ENCODE measurements around the gene FNDC11. TPM values are rescaled to one million over a fixed set of nuclear protein-coding genes. Genes with fewer than 3 reads are reported as not detected.

FNDC11 gene
- total RNA-seq, 2 donors from 2014 or later = 1.8 to 12.1 TPM

DNA sequence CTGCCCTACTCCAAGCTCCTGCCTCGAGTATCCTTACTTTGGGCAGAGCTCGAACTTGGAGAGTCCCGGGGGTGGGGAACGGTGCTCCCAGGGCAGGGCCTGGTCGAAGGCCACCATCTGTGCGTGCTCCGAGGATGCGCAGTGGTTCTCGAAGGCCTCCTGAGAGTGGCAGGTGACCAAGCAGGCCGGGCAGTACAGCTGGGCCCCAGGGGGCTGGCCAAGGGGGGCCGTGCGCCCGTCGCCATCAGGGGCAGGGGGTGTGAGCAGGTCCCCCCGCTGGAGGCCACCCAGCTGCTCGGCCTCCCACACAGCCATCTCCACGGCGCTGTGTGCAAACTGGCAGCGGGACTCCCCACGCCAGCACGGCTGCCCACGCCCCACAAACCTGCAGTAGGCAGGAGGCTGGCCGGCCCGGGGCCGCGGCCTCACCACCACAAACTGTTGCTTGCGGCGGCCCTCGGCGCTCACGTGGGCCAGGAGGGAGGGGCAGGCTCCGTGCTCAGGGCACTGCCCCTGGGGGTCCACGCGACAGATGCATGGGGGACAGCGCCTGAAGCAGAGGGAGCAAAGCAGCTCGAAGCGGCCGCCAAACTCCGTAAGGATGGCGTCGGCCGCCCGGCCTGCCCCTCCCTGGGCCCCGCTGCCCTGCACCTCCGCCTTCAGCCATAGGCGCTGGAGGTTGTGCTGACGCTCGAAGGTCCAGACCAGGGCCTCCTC, 18.3 kb downstream of the FNDC11 start:
- no peaks in the 10 kb centered on the region for H3K36me3 ChIP-seq
- H3K9me3 ChIP-seq = no peaks in the 10 kb centered on the region
- no peaks in the 10 kb centered on the region for H3K27me3 ChIP-seq (replicated peaks; ENCODE audit: insufficient read depth)
- DNase-seq (ENCODE audit: low spot score) = no peak
- WGBS = 90% methylated on average over 20 of the region's 48 CpGs
- H3K27ac ChIP-seq = no peak overlapping the region
- H3K4me3 ChIP-seq = no peak overlapping the region
- intact Hi-C loops (cut with DNase I) = no loop called here
- no peak for TF ChIP-seq POLR2A (IDR thresholded peaks at IDR 0.05)
- TF ChIP-seq, protein P1, sequence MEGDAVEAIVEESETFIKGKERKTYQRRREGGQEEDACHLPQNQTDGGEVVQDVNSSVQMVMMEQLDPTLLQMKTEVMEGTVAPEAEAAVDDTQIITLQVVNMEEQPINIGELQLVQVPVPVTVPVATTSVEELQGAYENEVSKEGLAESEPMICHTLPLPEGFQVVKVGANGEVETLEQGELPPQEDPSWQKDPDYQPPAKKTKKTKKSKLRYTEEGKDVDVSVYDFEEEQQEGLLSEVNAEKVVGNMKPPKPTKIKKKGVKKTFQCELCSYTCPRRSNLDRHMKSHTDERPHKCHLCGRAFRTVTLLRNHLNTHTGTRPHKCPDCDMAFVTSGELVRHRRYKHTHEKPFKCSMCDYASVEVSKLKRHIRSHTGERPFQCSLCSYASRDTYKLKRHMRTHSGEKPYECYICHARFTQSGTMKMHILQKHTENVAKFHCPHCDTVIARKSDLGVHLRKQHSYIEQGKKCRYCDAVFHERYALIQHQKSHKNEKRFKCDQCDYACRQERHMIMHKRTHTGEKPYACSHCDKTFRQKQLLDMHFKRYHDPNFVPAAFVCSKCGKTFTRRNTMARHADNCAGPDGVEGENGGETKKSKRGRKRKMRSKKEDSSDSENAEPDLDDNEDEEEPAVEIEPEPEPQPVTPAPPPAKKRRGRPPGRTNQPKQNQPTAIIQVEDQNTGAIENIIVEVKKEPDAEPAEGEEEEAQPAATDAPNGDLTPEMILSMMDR (IDR thresholded peaks at IDR 0.05) = no peak
- TF ChIP-seq POLR2AphosphoS5 (IDR thresholded peaks at IDR 0.05) = no peak
- H3K4me1 ChIP-seq (replicated peaks) = peaks cover 3% of the 10 kb centered on the region

DNA sequence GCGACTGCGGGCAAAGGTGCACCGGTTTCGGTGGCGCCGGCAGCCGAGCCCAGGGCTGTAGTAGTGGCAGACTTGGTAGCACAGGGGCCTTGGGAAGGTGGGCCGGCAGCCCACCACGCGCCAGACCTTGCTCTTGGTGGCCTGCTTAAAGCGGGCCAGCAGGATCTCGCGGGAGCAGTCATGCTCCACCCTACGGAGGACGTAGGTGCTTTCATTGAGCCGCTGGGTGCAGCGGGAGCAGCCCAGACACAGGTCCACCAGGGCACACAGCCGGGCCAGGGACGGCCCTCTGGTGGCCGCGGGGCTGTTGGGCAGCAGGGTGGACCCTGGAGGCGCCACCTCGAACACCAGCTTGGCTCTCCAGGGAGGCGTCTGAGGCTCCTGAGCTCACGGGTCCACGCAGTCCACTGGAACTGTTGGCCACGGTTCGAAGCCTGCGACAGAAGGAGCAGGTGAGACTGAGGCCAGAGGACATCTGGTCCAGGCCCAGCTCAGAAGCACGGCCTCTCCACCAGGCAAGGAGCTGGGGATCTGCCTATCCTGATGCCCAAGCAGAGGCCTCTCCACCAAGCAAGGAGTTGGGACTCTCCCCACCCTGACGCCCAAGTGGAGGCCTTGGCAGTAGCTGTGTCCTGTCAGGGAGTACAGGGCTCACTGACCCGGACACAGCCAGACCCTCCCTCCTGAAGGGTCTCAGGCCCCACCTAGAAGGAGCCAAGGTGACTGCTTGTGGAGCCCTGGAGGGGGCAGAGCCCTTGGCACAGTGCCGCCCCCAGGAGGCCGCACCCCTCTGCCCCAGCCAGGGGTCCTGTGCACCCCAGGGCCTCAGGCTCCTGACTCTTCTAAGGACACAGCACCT, 19.1 kb downstream of the FNDC11 start:
- Histone ChIP-seq H3K4me1 (replicated peaks) (peaks cover 3% of the 10 kb centered on the region), H3K9me3 (no peaks in the 10 kb centered on the region), H3K4me3 (peak overlapping the region; percentile 77 to 89), H3K27me3 (replicated peaks; ENCODE audit: insufficient read depth) (no peaks in the 10 kb centered on the region), H3K36me3 (no peaks in the 10 kb centered on the region), H3K27ac (peak overlapping the region in 1 of 2 donors; percentile 80)
- TF ChIP-seq POLR2A (IDR thresholded peaks at IDR 0.05) (no peak), POLR2AphosphoS5 (IDR thresholded peaks at IDR 0.05) (no peak)
- TF ChIP-seq, protein P1 (IDR thresholded peaks at IDR 0.05) = no peak
- intact Hi-C loops (cut with DNase I) = no loop called here
- DNase-seq (ENCODE audit: low spot score) = no peak
- WGBS = 81% methylated on average over 25 of the region's 34 CpGs

DNA sequence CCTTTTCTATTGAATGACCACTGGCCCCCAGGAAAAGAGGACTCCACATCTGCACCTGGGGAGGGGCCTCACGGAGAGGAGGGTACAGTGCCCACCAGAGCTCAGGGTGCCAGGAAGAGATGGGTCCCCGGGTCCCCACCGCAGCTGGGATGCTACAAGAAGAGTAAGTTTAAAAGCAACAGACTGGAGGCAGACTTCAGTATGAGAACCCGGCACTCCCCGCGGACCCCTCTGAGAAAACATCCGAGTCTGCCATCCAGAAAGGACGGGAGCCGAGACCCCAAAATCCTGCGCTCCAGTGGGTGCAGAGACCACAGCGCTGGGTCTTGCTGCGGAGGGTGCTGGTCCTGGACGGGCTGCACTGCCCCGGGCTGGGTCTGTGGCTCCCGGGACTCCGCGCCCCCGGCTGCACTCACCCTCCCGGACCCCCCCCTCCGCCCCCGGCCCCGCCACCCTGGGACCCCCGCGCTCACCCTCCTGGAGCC, 19.7 kb downstream of the FNDC11 start:
- Histone ChIP-seq H3K27ac (peak overlapping the region; percentile 80 to 82), H3K9me3 (no peaks in the 10 kb centered on the region), H3K36me3 (no peaks in the 10 kb centered on the region), H3K27me3 (replicated peaks; ENCODE audit: insufficient read depth) (no peaks in the 10 kb centered on the region), H3K4me1 (replicated peaks) (peaks cover 3% of the 10 kb centered on the region), H3K4me3 (peak overlapping the region; percentile 77 to 89)
- TF ChIP-seq POLR2A (IDR thresholded peaks at IDR 0.05) (no peak), POLR2AphosphoS5 (IDR thresholded peaks at IDR 0.05) (no peak)
- TF ChIP-seq, protein P1 (IDR thresholded peaks at IDR 0.05) = no peak
- intact Hi-C loops (cut with DNase I) = no loop called here
- under 1% methylated on average over 15 of the region's 24 CpGs for WGBS
- no peak for DNase-seq (ENCODE audit: low spot score)

DNA sequence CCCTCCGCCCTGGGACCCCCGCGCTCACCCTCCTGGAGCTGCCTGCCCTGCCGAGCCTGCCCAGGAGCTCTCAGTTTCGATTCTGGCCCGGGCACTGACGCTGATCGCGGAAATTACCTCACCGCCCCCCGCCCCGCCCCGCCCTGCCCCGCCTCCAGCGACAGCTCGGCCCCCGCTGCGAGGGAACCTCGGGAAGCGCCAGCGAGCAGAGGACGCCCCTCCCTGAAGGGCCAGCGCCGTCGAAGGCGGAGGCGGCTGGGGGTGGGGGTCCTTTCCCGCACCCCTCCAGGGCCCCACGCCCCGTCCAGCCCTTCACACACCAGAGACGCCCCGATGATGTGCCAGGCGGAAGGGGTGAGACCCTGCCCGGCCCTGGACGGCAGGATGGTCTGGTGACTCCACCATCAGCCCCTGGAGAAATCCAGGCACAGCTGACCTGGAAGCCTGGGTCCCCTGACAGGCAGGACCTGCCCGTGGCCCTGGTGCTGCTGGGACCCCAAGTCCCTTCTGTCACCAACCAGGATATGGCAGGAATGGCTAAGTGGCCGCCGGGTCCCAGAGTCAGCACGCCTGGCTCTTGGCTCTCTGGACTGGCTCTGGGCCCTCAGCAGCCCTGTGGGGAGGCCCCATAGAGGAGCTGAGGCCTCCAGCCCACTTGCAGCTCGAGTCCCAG, 20.3 kb downstream of the FNDC11 start, which contains the start of gene HELZ2:
Gene HELZ2, minus strand, starts transcription at position 84 of the 673 bp plus-strand sequence. CDS start 1,854 bp downstream, outside the sequence.
- intact Hi-C loops (cut with DNase I) = no loop called here
- DNase-seq (ENCODE audit: low spot score) = peak; percentile 72
- 21% methylated on average over 11 of the region's 40 CpGs for WGBS

More for the DNA sequence above, 20.3 kb downstream of the FNDC11 start, which contains the start of gene HELZ2:
- Histone ChIP-seq H3K4me1 (replicated peaks) (peaks cover 3% of the 10 kb centered on the region), H3K27me3 (replicated peaks; ENCODE audit: insufficient read depth) (no peaks in the 10 kb centered on the region), H3K4me3 (peak within 1 kb of the TSS; percentile 77 to 89), H3K9me3 (no peaks in the 10 kb centered on the region), H3K27ac (peak within 1 kb of the TSS; percentile 80 to 82), H3K36me3 (no peaks in the 10 kb centered on the region)
- TF ChIP-seq POLR2A (IDR thresholded peaks at IDR 0.05) = peak; percentile 44
- TF ChIP-seq, protein P1 (IDR thresholded peaks at IDR 0.05) = no peak
- TF ChIP-seq POLR2AphosphoS5 (IDR thresholded peaks at IDR 0.05) = peak; percentile 48

All from prostate gland (tissue), 2 donors.